PC-3 (cell line): ENCODE measurements around the gene ADCY5. TPM values are rescaled to one million over a fixed set of nuclear protein-coding genes. Genes with fewer than 3 reads are reported as not detected.

ENCODE experiments used
- ATAC-seq: fragments of 200-7000 bp; cut with Tn5 transposase; 2 replicates; pipeline ENCODE4 v1.9.1; 2020; ENCODE audit warnings: mild to moderate bottlenecking, moderate library complexity
- BruUV-seq: library from RNA; stranded (reverse); fragments of 400-500 nt; replicated peaks from 2 replicates; lab custom pipeline; 2021; lab: Mats Ljungman, UMichigan
- CTCF ChIA-PET: fragments of 300-600 bp; sonication (Branson Sonifier 250); formaldehyde crosslinking; loops from one replicate; lab custom pipeline; 2022; ENCODE audit warnings: antibody characterized with exemption; lab: Charles Lee
- POLR2A ChIA-PET: fragments of 300-600 bp; sonication (Branson Sonifier 250); formaldehyde crosslinking; loops from one replicate; lab custom pipeline; 2022; ENCODE audit warnings: antibody characterized with exemption; ENCODE audit not compliant: unreplicated experiment; lab: Charles Lee
- DNase-seq: peaks from one replicate; pipeline ENCODE4 v3.0.0-alpha.2; 2015
- H2AFZ ChIP-seq: fragments of 300-600 bp; sonication (generic); 2 replicates; pipeline ENCODE4 v1.6.0; 2016; ENCODE audit warnings: antibody characterized with exemption, low read length
- H3F3A ChIP-seq: fragments of 300-600 bp; sonication (generic); one replicate; pipeline ENCODE4 v1.6.0; 2017; ENCODE audit warnings: antibody characterized with exemption, low read length, control low read depth, mild to moderate bottlenecking; ENCODE audit not compliant: unreplicated experiment
- H3K27ac ChIP-seq: fragments of 300-600 bp; sonication (generic); 2 replicates; pipeline ENCODE4 v1.5.1; 2016; ENCODE audit warnings: mild to moderate bottlenecking, low read length
- H3K27me3 ChIP-seq: fragments of 300-600 bp; sonication (generic); 2 replicates; pipeline ENCODE4 v1.6.1; 2016; ENCODE audit warnings: low read length, mixed read lengths
- H3K36me3 ChIP-seq: fragments of 300-600 bp; sonication (generic); 2 replicates; pipeline ENCODE4 v1.6.1; 2016; ENCODE audit warnings: low read depth, mixed run types, low read length, mixed read lengths
- H3K4me1 ChIP-seq: fragments of 300-600 bp; sonication (generic); 2 replicates; pipeline ENCODE4 v1.5.1; 2016; ENCODE audit warnings: low read length; ENCODE audit not compliant: insufficient read depth
- H3K4me2 ChIP-seq: fragments of 300-600 bp; sonication (generic); 2 replicates; pipeline ENCODE4 v1.6.0; 2016; ENCODE audit warnings: low read length
- H3K4me3 ChIP-seq: fragments of 300-600 bp; sonication (generic); 2 replicates; pipeline ENCODE4 v1.5.1; 2016; ENCODE audit warnings: mild to moderate bottlenecking, low read length, mixed read lengths
- H3K79me2 ChIP-seq: fragments of 300-600 bp; sonication (generic); 2 replicates; pipeline ENCODE4 v1.6.1; 2017; ENCODE audit warnings: low read length, mixed read lengths
- H3K9ac ChIP-seq: fragments of 300-600 bp; sonication (generic); 2 replicates; pipeline ENCODE4 v1.6.0; 2016; ENCODE audit warnings: mild to moderate bottlenecking, low read length
- H3K9me2 ChIP-seq: fragments of 300-600 bp; sonication (generic); replicated peaks from 2 replicates; pipeline ENCODE4 v1.6.1; 2016; ENCODE audit warnings: mixed run types, low read length, mixed read lengths
- H3K9me3 ChIP-seq: fragments of 300-600 bp; sonication (generic); 2 replicates; pipeline ENCODE4 v1.6.1; 2016; ENCODE audit warnings: low read length, mixed read lengths
- H4K20me1 ChIP-seq: fragments of 300-600 bp; sonication (generic); 2 replicates; pipeline ENCODE4 v1.6.1; 2016; ENCODE audit warnings: low read length, mixed read lengths
- CTCF ChIP-seq: fragments of 300-600 bp; sonication (generic); conservative IDR thresholded peaks from 2 replicates; pipeline ENCODE4 v1.5.1; 2017; ENCODE audit warnings: antibody characterized with exemption, low read depth, mild to moderate bottlenecking, low read length
- EZH2 ChIP-seq: fragments of 300-600 bp; sonication (generic); IDR thresholded peaks from one replicate; pipeline ENCODE4 v1.6.1; 2017; ENCODE audit warnings: antibody characterized with exemption, mild to moderate bottlenecking, low read length; ENCODE audit not compliant: unreplicated experiment
- EZH2phosphoT487 ChIP-seq: fragments of 300-600 bp; sonication (generic); IDR thresholded peaks from 2 replicates; pipeline ENCODE4 v1.6.1; 2018; ENCODE audit warnings: mild to moderate bottlenecking, antibody characterized with exemption, low read length, borderline replicate concordance
- intact Hi-C: fragments of 100-400 bp; cut with micrococcal nuclease; formaldehyde crosslinking; loops from 2 replicates; pipeline ENCODE4 v1.9.0; 2023
- total RNA-seq: library from RNA; depleted of rRNA; stranded (reverse); fragments of >200 nt; gene quantifications from 2 replicates; pipeline ENCODE4 v1.2.3, GENCODE V29; 2014

Gene ADCY5
- total RNA-seq, 1 experiment from 2014 or later = not detected

GRCh38 chr3:123301331-123302184, 147.3 kb downstream of the ADCY5 start:
- BruUV-seq = no TSS peak
- H3K4me1 ChIP-seq = 0 out of 2 replicates have a peak, but pooled peaks cover 6% of the 10 kb centered on the region
- H3K27me3 ChIP-seq = no peaks in the 10 kb centered on the region
- no peaks in the 10 kb centered on the region for H3K79me2 ChIP-seq
- H3K36me3 ChIP-seq = no peaks in the 10 kb centered on the region
- no peaks in the 10 kb centered on the region for H3K9me3 ChIP-seq
- ChIA-PET CTCF (interaction anchor here (0.6 kb wide), 2 partner anchors 171 to 407 kb away, joined by 3 read pairs; no protein-coding TSS in a partner anchor), POLR2A (interaction anchor here (0.6 kb wide), 1 partner anchor 260 kb away, joined by 8 read pairs; no protein-coding TSS in a partner anchor)
- no peaks in the 10 kb centered on the region for H4K20me1 ChIP-seq
- ATAC-seq (no peak), DNase-seq (no peak)
- no peak for TF ChIP-seq EZH2phosphoT487
- TF ChIP-seq EZH2 = no peak
- TF ChIP-seq CTCF = no peak
- H3K4me3 ChIP-seq = no peak overlapping the region
- H2AFZ ChIP-seq = no peak overlapping the region
- H3F3A ChIP-seq = no peaks in the 10 kb centered on the region
- no peak overlapping the region for H3K27ac ChIP-seq
- intact Hi-C loops = no loop called here
- no peak overlapping the region for H3K4me2 ChIP-seq
- H3K9ac ChIP-seq = no peak overlapping the region
- no peaks in the 10 kb centered on the region for H3K9me2 ChIP-seq

GRCh38 chr3:123300583-123300982, 148.3 kb downstream of the ADCY5 start:
- no TSS peak for BruUV-seq
- Histone ChIP-seq H3K27ac (no peak overlapping the region), H3K4me2 (no peak overlapping the region), H3K9me2 (no peaks in the 10 kb centered on the region), H3K27me3 (0 out of 2 replicates have a peak, but pooled peaks cover 2% of the 10 kb centered on the region), H3K4me3 (no peak overlapping the region), H3K9ac (no peak overlapping the region), H3F3A (no peaks in the 10 kb centered on the region), H3K4me1 (0 out of 2 replicates have a peak, but pooled peaks cover 6% of the 10 kb centered on the region), H4K20me1 (no peaks in the 10 kb centered on the region), H3K79me2 (no peaks in the 10 kb centered on the region), H2AFZ (no peak overlapping the region), H3K9me3 (no peaks in the 10 kb centered on the region), H3K36me3 (no peaks in the 10 kb centered on the region)
- intact Hi-C loops = no loop called here
- CTCF ChIA-PET = no interaction called here
- DNase-seq = no peak
- POLR2A ChIA-PET = no interaction called here
- ATAC-seq = no peak
- TF ChIP-seq EZH2phosphoT487 = no peak
- no peak for TF ChIP-seq CTCF
- TF ChIP-seq EZH2 = no peak

GRCh38 chr3:123300056-123300455, 148.8 kb downstream of the ADCY5 start:
- Histone ChIP-seq H3K27me3 (peaks cover 8% of the 10 kb centered on the region; the same call in 1 of the 2 replicates), H4K20me1 (no peaks in the 10 kb centered on the region), H2AFZ (no peak overlapping the region), H3K36me3 (no peaks in the 10 kb centered on the region), H3K27ac (no peak overlapping the region), H3K9me2 (no peaks in the 10 kb centered on the region), H3K9ac (no peak overlapping the region), H3K4me2 (no peak overlapping the region), H3F3A (no peaks in the 10 kb centered on the region), H3K79me2 (no peaks in the 10 kb centered on the region), H3K4me1 (0 out of 2 replicates have a peak, but pooled peaks cover 6% of the 10 kb centered on the region), H3K9me3 (no peaks in the 10 kb centered on the region), H3K4me3 (no peak overlapping the region)
- ChIA-PET CTCF (no interaction called here), POLR2A (no interaction called here)
- no TSS peak for BruUV-seq
- intact Hi-C loops = no loop called here
- DNase-seq (no peak), ATAC-seq (no peak)
- TF ChIP-seq EZH2 (no peak), CTCF (no peak), EZH2phosphoT487 (no peak)
